HG03064 (cell line): ENCODE measurements around the gene PIK3R5.

Experiments
- ATAC-seq: cut with Tn5 transposase; IDR thresholded peaks from one replicate; pipeline ENCODE4 v1.9.1; 2021; ENCODE audit warnings: low read depth; ENCODE audit not compliant: unreplicated experiment

PIK3R5 gene

DNA sequence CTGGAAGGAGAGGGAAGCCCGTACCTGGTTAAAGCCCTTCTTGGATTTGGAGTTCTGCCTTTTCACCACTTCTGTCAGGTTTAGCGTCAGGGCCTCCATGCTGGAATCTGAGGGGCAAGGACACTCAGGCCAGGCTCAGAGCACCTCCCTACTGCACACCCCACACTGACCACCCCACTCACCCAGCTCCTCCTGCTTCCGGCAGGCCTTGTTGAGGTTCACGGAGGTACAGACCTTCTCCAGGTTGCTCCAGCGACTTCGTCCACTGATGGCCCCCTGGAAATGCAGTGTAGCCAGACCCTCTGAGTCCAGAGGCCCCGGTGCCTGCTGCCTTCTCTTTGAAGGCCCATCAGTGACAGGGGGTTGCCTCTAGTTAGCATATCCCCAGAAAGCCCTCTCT is 83.9 kb downstream of the PIK3R5 start:
- ATAC-seq, result no peak

DNA sequence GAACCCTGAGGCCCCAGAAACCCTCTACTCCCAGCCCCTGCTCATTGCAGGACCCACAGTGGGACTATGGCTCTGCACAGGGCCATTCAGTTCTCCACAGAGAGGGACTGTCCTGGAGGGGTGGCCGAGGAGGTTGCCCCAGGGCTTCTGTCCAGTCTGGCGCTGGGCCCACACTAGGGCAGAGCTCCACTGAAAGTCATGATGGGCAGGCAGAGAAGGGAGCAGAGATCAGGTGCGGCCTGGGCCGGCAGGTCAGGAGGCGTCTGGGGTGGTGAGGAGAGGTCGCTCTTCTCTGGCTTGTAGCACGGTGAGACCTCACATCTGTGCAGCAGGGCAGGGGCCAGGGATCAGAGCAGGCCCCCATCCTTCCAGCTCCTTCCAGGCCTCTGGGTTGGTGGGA is 85.0 kb downstream of the PIK3R5 start:
- no peak for ATAC-seq

DNA sequence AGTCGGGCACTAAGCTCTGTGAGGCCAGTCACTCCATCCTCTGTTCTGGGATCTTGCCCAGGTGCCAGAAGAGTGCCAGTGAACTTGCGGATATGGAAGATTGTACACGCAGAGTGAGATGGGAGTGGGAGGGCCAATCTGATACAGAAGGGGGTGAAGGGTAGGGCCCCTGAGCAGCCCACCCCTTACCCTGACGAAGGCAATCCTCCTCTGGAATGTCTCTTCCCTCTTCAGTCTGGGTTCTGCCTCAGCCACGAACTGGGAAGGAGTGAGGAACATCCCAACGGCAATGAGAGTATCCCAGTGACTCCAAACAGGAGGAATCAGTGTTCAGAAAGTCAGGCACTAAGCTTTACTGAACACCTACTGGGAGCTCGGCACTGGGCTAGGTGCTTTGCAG is 86.1 kb downstream of the PIK3R5 start:
- no peak for ATAC-seq

DNA sequence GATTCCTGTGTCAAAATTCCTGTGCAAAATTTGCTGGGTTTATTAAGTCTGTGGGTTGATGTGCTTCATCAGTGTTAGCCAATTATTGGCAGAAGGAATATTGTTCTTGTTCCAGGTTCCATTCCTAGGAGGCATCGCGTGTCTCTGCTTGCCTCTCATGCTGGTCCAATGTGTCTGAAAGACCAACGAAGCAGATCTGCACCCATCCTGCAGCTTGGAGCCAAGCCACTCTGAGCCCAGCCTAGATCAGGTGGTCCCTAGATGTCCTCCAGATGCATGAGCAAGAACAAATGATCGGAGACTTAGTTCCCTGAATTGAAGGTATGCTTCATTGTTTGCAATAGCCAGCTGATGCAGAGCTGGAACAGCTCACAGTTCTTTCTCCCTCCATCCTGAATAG is 87.5 kb downstream of the PIK3R5 start:
- ATAC-seq, result no peak

DNA sequence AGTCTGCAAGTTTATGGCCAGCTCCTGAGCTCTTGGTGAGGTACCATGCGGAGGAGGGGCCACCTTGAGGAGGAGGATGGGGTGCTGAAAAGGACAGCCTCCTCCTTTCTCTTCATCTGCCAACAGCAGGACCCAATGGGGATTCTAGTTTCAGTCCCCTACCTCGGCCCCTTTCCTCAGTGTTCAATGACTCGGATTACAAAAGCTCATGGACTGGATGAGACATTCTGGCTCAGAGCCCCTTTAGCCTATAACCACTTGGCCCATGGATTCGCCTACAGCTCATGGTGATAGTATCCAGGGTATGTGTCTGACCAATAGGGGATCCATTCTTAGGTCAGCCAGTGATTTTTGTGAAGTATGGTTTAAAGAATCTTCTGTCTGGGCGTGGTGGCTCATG is 89.5 kb downstream of the PIK3R5 start:
- ATAC-seq, result no peak

DNA sequence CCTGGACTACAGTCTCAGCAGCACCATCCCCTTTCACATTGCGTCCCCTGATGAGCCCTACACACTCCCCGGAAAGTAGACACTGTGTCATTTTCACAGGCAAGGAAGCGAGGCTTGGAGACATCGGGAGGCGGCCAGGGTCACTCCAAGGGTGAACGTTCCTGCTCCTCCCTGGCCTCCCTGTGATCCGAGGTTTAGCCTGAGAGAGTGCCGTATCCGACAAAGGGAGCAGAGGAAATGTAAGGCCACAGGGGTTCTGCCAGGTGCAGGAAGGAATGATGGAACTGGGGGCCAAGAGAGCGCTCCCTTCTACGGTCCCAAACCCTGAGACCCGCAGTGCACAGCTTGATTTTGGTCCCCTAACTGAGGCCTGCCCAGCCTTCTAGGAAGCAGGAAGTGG is 90.1 kb downstream of the PIK3R5 start:
- ATAC-seq, result no peak

DNA sequence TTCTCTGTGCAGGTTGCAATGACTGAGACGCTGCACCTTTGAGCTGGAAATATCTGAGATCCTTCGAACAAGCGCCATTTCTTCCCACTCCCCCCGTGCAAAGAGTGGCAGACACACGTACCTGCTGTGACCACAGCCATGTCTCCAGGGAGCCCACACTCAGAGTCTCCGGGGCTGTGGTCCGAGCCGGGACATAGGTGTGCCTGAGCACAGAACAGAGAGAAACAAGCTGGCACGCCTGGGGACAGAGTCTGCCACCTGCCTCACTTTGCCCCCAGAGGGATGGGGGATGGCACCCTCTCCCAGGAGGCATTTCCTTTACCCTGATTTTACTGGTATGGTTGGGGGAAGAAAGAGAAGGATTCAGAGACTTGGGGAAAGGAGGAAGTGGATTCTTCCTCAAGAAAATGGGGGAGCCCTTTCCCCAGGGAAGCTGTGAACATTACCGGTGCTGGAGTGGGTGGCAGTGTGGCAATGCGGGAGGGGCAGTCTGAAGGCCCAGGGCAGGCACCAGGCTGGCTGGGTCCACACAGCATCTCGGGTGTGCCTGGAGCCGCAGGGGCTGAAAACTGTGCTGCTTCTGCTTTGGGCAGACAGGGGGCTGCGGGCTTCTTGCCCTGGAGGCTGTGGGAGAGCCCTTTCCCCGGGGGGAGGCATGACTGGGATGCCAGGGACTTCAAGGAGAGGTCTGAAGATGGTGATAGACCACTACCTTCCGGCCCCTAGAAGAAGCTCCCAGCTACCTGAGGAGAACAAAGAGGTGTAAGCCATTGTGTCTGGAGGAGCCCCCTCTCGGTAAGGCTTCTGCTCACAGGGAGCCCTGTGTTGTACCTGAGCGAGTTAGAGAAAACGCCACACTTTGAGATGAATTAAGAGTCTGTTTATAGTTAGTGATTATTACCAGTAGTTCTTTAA is 91.4 kb downstream of the PIK3R5 start:
- no peak for ATAC-seq

DNA sequence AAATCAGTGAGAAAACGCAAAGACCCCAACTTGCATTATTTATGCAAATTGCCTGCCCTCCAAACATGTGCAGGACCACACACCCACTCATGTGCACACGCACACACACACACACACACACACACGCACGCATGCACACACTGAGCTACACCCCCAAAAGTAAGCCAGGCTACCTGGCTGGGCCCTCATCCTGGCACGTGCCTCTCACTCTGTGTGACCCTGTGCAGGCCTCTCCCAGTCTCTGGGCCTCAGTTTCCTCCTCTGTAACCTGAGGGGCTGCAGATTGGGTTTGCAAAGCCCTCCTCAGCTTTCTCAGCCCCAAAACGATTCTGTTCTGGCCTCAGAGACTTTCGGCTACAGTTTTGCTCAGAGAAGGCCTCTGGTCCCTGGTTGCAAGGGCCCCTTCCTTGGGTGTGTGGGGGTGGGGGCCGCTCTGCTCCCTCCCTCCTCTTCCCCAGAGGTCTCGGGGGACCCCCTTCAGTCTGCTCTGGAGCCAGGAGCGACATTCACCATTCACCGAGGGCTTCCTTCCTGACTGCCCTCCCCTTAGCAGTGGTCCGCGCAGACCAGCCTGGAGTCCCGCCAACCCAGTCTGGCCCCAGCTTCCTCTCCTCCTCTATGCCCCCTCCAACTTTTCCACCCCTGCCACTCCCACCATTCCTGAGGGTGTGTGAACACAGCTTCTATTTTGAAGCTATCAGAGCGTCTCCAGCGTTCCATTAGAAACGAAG is 92.6 kb downstream of the PIK3R5 start:
- no peak for ATAC-seq

DNA sequence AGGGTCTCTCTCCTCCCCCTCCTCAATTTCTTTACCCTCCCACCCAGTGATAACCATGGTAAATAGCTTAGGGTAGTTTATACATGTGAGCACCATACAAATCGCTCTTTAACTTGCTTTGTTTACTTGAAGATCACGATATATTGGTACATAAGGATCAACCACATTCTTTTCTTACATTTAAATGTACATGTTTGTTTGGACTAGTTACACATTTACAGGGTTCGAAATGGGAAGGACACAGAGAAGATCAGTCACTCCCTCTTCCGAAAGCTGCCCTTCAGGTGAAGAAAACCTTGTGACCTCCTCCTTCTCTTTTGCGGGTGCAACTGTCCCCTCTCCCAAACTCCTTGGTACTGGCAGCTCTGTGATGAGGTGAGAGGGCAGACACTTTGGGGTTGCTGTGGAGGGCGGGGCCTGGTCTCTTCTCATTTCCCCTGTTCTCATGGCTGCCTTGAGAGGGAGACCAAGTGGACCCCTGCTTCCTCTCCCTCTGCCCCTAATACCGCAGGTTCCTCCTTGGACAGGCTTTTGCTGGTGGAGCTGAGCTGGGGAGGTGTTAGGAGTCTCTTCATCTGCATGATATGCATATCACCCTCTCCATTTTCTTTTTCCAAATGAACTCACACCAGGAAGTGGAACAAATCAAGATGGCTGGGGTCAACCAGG is 93.3 kb downstream of the PIK3R5 start:
- ATAC-seq, result no peak

DNA sequence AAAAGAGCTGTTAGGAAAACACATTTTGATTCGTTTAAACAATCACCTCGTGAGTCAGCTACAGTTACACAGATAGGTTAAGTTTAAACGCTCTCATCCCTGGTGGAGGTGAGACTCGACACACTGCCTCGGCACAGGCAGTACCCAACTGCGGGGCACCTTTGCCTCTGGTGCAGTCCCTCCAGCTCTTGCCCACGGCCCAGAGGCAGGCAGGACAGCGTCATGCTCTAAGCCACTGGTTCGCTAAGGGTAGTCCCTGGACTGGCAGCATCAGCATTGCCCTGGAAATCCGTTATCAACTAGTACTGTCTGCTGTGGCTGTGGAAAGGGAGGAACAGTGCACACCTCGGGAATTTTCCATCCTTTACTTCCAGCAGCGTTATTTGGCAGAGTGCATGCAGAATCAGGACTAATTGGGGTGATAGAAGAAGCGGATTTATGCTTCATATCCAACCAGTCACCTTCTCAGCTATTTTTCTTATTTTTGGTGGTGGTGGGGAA is 94.4 kb downstream of the PIK3R5 start:
- no peak for ATAC-seq

DNA sequence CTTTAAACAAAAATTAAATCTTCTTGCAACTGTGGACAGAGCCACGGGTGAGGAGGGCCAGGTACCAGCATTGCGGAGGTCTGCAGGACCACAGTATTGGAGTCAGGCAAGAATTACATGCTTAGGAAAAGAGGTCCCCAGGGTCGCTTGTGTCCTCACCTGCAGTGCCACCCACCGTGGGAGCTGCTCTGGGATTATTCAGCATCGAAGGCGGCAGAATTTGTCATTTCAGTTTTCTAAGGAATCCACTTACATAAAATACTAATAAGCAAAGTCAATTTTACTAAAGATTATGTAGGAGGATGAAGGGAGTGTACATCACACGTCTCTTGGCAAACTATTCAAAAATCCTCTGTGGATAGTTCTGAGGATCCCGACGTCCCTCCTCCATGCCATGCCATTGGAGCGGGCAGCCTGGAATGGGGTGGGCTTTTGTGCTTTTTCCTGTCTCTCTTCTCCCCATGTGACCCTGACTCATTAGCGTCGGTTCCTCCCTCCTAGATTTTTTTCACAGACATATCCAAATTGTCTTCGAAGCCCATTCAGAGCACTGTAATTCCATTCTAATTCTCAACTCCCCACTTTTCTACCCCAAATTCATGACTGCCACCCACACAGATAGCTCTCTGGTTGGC is 95.0 kb downstream of the PIK3R5 start:
- ATAC-seq, result no peak

DNA sequence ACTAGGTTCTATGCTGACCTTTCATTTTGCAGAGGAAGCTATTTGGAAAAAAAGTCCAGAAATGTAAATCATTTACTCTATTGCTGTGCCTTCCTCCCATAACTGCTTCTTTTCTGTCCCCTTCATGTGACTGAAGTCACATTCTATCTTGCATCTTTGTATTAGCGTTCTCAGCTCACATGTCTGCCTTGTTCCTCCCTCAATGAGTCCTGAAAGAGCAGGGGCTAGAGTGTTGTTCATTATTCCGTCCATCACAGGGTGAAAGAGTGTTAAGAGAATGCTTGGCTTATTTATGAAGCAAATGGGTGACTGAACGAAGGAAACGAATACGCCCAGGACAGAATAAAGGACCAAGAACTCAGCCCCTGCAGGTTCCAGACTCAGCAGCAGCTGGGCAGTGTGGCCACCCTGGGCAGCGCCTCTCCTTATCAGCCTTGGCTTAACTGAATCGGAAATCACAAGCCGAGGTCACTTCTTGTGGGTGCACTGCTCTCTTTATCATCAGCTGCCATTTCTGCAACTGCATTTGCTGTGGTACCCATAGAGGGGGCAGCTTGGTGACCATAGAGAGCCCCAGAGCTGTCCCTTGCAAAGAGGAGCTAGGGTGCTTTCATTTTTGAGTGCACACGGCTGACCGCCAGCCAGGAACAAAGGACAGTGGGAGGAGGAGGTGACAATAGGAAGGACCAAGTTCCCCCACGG is 96.2 kb downstream of the PIK3R5 start:
- no peak for ATAC-seq

DNA sequence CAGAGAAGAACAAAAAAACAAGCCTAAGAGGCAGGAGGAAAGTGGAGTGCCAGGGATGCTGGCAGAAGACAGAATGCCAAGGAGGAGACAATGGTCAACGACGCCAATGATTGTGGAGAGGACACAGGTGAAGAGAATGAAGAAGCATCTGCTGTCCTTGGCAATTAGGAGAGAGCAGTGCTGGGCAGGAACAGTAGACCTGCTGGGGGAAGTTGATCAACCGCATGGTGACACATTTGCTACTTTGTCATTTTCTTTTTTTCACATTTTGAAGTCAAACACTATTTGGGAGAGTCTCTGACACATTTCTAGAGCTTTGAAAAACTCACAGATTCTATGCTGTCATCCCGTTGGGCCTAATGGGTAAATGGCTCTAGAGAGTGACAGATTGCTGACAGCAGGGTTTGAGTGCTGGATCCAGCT is 97.0 kb downstream of the PIK3R5 start:
- ATAC-seq, result no peak

DNA sequence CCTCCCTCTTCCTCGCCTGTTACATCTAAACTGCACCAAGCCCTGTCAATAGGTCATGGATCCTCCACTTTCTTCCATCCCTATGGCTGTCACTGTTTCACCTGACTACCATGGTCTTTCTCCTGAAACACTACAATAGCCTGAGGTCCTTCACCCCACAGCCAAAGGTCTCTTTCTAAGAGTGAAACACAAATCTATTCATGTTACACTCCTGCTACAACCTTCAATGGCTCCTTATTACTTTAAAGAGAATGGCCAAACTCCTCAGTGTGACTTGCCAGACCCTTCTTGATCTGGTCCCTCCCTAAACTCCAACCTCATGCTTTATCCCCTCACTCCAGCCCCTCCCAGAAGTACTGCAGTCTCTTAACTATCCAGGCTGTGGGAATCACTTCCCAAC is 97.4 kb downstream of the PIK3R5 start:
- no peak for ATAC-seq

DNA sequence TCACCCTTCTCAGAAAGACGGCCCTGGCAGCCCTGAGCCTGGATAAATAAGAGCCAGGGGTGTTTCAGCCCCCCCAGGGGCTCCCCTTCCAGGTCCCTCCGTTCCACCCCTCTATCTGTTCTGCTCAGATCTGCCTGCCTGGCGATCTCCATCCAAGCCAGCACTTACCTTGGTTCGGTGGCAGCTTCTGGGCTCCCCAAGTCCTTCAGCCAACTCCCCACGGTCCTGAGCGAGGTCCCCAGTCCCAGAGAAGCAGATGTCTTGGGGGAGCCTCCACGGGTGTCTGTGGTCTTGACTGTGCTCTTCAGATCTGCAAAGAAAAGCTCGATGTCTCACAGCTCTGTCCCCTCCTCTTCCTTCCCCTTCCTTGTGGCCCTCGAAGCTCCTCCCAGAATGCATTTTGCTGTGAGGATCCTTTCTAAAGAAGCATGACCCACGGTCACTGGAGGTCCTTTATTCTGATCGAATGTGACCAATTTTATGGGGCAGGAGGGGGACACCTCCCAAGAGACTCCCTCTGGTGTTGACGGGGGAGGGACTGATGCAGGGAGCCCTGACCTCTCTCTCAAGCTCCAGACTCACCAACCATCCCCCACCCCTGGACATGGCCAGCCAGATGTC is 98.0 kb downstream of the PIK3R5 start, which contains the start of gene PIK3R6:
Gene PIK3R6 (minus strand): TSS at position 314 of the 621 bp plus-strand sequence. CDS start 17,880 bp downstream, outside the sequence.
- peak; percentile 50 for ATAC-seq

DNA sequence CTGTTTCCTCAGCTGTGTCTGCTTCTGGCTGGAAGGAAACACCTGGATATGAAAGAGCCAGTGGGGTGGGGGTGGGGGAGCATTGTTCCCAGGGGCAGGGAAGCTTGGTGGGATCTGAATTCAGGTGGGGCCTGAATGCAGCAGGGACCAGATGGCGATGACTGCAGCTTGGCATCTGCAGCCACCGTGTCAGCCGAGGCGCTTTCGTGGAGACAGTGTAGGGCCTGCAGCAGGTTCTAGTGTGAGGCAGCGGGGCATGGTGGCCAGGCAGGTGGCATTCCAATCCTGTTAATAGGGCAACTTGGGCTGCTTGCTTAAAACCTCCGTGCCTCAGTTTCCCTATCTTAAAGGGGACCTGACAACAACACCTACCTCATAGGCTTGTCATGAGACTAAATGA is 99.7 kb downstream of the PIK3R5 start:
- no peak for ATAC-seq

DNA sequence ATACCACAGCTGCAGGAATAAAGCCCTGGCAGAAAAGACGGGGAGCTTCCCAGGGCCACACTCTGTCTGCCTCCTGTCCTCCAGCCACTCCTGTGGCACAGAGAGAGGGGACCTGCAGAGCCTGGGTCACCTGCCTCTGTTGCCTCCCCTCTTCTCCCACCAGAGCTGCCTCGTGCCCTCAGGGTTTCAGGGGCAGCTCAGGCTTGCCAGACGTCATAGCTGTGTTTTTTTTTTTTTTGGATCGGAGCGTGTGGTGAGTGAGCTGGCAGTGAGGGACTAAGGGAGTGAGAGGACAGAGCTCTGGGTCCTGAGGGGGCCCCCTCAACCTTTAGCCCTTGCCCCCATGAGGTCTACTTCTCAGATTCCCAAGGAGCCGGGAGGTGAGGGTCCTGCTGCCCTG is 100.1 kb downstream of the PIK3R5 start:
- ATAC-seq, result no peak

DNA sequence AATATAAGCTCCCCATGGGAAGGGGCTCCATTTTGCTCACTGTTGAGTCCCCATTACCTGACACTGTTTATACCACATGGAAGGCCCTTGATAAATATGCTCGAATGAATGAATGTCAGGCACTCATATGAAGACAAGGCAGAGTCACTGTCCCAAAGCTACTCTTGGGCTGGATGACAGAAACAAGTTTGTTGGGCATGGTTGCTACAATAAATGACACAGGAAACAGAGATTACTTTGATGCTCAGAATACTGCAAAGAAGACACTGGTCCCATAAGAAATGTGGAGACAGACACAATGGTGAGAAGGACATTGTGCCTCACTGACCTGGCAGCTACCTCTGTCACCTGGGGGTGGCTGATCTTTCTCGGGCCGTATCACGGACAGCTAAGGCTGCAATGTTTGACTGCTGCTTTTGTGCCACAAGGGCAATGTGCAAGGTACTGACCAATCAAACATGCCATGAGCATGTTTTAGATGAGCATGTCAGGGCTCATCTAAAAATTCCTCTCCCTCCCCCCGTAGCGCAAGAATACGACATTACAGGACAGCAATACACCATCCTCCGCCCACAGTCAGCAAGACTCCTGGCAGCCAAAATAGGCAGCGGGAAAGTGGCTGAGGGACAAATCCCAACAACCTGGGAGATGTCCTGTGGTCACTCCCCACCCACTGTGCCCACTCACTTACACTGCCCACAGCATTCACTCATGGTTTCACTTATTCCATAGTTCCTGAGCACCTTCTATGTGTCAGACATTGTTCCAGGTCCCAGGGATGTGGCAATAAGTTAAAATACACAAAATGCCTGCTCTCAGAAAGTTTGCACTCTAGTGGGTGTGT is 103.1 kb downstream of the PIK3R5 start:
- ATAC-seq, result no peak
